ENCODE measurements around the gene PCGF1.
A peak's percentile ranks its signal among the peaks of the same experiment; 100 is the strongest.

PCGF1 gene

DNA sequence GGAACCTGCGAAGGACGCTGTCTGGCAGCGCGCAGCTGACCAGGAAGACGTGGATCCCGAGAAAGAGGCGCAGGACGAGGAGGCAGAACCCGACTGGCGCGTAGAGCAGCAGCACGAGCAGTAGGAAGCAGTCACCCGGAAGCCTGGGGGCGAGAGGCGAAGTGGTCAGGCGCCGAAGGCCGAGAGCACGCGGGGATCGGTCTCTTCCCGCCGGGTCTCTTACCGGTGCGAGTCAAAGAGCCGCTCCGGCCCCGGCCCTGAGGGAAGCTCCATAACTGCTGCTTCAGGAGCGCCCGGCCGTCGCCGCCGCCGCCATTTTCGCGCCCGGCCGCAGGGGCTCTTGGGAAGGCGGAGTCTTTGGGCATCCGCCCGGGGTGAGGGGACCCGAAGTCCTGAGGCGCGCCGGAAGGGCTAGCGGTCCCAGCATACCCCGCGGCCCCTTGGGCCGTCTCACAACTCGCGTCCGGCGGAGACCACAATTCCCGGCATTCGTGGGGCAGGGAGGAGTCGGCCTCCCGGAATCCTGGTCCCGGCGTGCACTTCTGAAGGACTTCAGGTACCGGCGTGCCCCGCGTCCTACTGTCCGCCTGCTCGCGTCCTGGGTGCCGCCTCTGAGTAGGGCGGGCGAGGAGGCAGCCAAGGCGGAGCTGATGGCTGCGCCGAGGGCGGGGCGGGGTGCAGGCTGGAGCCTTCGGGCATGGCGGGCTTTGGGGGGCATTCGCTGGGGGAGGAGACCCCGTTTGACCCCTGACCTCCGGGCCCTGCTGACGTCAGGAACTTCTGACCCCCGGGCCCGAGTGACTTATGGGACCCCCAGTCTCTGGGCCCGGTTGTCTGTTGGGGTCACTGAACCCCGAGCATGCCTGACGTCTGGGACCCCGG lies 22.1 kb upstream of the PCGF1 start, which contains the start of the genes AUP1 and HTRA2:
AUP1 (minus strand) TSS at position 350 of the 882 bp plus-strand sequence; CDS start at position 273, 77 bp downstream.
HTRA2 (plus strand) TSS at position 577 of the 882 bp plus-strand sequence; CDS start at position 651, 74 bp downstream.
- H3K27ac Mint-ChIP-seq: peak within 1 kb of the TSS; percentile 99
- no peaks in the 10 kb centered on the region for H3K9me3 Mint-ChIP-seq
- peaks cover 52% of the 10 kb centered on the region for H3K4me1 Mint-ChIP-seq
- H3K36me3 Mint-ChIP-seq: peaks cover 59% of the 10 kb centered on the region
- ATAC-seq: peak; percentile 93
- H3K4me3 Mint-ChIP-seq: peak within 1 kb of the TSS; percentile 99
- no peaks in the 10 kb centered on the region for H3K27me3 Mint-ChIP-seq

- ATAC-seq: peak; percentile 6
- H3K4me1 Mint-ChIP-seq: peaks cover 52% of the 10 kb centered on the region
- peaks cover 58% of the 10 kb centered on the region for H3K36me3 Mint-ChIP-seq
Observed at GRCh38 chr2:74528600-74529356, 21.3 kb upstream of the PCGF1 start.

DNA sequence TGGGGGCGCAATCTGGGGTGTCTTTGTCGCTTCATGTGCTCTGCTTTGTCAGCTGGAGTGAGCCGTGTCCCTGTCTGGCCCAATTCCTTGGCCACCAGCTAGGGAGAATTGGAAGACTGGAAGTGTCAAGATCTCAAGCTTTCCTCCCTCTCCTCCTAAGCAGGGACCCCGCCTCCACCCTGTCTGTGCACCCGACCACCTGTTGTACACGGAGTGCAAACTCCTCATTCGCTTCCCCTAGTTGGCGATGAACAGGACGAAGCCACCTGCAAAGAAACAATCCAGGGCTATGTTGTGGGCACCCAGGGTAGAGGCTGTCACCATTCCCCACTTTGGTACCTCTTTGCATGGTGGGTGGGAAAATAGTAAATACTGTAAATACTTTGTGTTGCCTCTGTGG lies 20.2 kb upstream of the PCGF1 start:
- H3K27me3 Mint-ChIP-seq: no peaks in the 10 kb centered on the region

More at GRCh38 chr2:74528600-74529356, 21.3 kb upstream of the PCGF1 start:
- peak overlapping the region; percentile 99 for H3K4me3 Mint-ChIP-seq
- peak overlapping the region; percentile 99 for H3K27ac Mint-ChIP-seq
- no peaks in the 10 kb centered on the region for H3K27me3 Mint-ChIP-seq
- H3K9me3 Mint-ChIP-seq: no peaks in the 10 kb centered on the region

GRCh38 chr2:74526649-74527230 lies 19.2 kb upstream of the PCGF1 start:
- peaks cover 44% of the 10 kb centered on the region for H3K4me1 Mint-ChIP-seq
- no peak for ATAC-seq
- peak overlapping the region; percentile 11 for H3K4me3 Mint-ChIP-seq
- H3K27me3 Mint-ChIP-seq: no peaks in the 10 kb centered on the region
- peaks cover 52% of the 10 kb centered on the region for H3K36me3 Mint-ChIP-seq
- no peaks in the 10 kb centered on the region for H3K9me3 Mint-ChIP-seq
- peak overlapping the region; percentile 71 for H3K27ac Mint-ChIP-seq

More for the DNA sequence above, 20.2 kb upstream of the PCGF1 start:
- Mint-ChIP-seq H3K9me3 (no peaks in the 10 kb centered on the region), H3K4me3 (peak overlapping the region; percentile 99), H3K4me1 (peaks cover 52% of the 10 kb centered on the region), H3K36me3 (peaks cover 52% of the 10 kb centered on the region), H3K27ac (peak overlapping the region; percentile 99)
- no peak for ATAC-seq

DNA sequence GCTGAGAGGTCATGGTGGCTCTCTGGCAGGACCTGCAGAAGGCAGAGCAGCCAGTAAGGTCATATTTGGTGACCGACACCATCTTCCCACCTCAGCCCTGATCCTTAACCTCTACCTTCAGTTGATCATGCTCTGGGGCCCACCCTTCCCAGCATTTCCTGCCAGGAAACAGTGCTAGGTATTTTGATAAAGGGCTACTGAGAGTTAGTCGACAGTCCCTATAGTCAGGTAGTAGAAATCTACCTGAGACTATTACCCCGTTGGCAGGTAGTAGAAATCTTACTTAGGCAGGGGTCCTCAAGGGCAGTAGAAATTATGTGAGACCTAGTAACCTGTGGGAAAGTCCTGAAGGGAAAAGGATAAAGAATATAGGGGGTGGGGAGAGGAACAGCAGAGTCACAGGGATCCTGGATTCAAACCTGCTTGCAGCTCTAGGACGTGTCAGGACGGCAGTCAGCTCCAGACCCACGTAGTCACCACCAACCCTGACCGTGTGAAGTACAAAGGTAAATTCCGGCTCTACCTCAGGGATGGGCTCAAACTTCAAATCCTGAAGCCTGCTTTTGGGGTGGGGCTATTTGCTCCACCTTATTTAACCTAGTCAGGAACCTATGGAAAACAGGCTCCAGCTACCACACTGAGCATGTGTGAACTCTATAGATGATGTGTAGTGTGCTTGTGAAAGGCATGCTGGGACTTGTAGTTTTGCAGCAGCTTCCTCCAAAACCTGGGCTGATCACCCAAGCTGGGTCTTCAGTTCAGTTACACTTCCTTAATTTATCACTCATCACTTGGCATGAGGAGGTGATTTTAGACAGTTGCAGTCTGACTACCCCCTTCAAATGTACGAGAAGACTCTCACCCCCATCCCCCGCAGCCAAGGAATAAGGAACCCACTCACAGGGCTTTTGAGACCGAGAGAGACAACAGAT lies 18.5 kb upstream of the PCGF1 start, which contains the start of gene DQX1:
DQX1 (minus strand) TSS at position 515 of the 932 bp plus-strand sequence; CDS start at position 13, 502 bp downstream.
- Mint-ChIP-seq H3K4me3 (peak within 1 kb of the TSS; percentile 11), H3K36me3 (peaks cover 46% of the 10 kb centered on the region), H3K27ac (peak within 1 kb of the TSS; percentile 71), H3K9me3 (no peaks in the 10 kb centered on the region), H3K27me3 (no peaks in the 10 kb centered on the region), H3K4me1 (peaks cover 36% of the 10 kb centered on the region)
- peak; percentile 17 for ATAC-seq

GRCh38 chr2:74524955-74525716 lies 17.6 kb upstream of the PCGF1 start:
- H3K36me3 Mint-ChIP-seq: peaks cover 46% of the 10 kb centered on the region
- no peaks in the 10 kb centered on the region for H3K9me3 Mint-ChIP-seq
- H3K4me3 Mint-ChIP-seq: no peak overlapping the region
- H3K27me3 Mint-ChIP-seq: peaks cover 6% of the 10 kb centered on the region
- no peak overlapping the region for H3K27ac Mint-ChIP-seq
- ATAC-seq: no peak
- H3K4me1 Mint-ChIP-seq: peaks cover 32% of the 10 kb centered on the region

GRCh38 chr2:74524005-74524404 lies 16.5 kb upstream of the PCGF1 start:
- Mint-ChIP-seq H3K4me1 (peaks cover 30% of the 10 kb centered on the region), H3K27ac (no peak overlapping the region), H3K36me3 (peaks cover 47% of the 10 kb centered on the region), H3K27me3 (peaks cover 17% of the 10 kb centered on the region), H3K4me3 (no peak overlapping the region), H3K9me3 (no peaks in the 10 kb centered on the region)
- no peak for ATAC-seq

GRCh38 chr2:74522516-74522915 lies 15.0 kb upstream of the PCGF1 start:
- Mint-ChIP-seq H3K4me1 (peaks cover 15% of the 10 kb centered on the region), H3K27me3 (peaks cover 32% of the 10 kb centered on the region), H3K36me3 (peaks cover 33% of the 10 kb centered on the region), H3K27ac (no peak overlapping the region), H3K9me3 (no peaks in the 10 kb centered on the region), H3K4me3 (no peak overlapping the region)
- ATAC-seq: no peak

- no peaks in the 10 kb centered on the region for H3K9me3 Mint-ChIP-seq
- no peak overlapping the region for H3K27ac Mint-ChIP-seq
- H3K4me1 Mint-ChIP-seq: peaks cover 20% of the 10 kb centered on the region
- no peak for ATAC-seq
- H3K36me3 Mint-ChIP-seq: peaks cover 8% of the 10 kb centered on the region
- H3K27me3 Mint-ChIP-seq: peaks cover 83% of the 10 kb centered on the region
- peak overlapping the region; percentile 74 for H3K4me3 Mint-ChIP-seq
Observed at GRCh38 chr2:74516650-74517049, 9.2 kb upstream of the PCGF1 start.

DNA sequence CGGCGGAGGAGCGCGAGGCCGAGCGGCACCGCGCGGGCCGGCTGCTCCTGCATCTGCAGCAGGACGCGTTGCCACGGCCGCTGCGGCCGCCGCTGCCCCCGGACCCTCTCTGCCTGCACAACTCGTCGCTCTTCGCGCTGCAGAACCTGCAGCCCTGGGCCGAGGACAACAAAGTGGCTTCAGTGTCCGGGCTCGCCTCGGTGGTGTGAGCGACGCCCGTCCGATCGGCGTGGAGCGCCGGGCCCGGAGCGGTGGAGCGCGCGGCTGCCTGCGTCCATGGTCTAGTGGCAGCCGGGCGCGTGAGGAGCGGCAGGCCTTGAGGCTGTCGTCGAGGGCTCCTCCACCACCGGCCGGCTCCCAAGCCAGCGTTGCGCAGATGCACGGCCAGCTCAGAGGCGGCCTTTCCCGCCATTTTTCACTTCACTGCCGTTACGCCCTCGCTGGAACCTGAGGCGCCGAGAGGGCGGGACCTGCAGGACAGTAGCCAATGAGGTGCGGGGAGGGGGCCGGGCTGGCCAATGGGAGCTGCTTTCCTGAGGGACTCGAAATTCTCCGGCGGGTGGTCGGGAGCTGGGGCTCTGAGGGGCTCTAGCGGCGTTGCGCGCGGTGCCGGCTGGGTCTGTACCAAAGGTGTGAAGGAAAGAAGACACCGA lies 8.6 kb upstream of the PCGF1 start:
- Mint-ChIP-seq H3K4me3 (peak overlapping the region; percentile 74), H3K9me3 (no peaks in the 10 kb centered on the region), H3K27ac (no peak overlapping the region), H3K27me3 (peaks cover 84% of the 10 kb centered on the region), H3K4me1 (peaks cover 20% of the 10 kb centered on the region), H3K36me3 (peaks cover 8% of the 10 kb centered on the region)
- peak; percentile 82 for ATAC-seq

DNA sequence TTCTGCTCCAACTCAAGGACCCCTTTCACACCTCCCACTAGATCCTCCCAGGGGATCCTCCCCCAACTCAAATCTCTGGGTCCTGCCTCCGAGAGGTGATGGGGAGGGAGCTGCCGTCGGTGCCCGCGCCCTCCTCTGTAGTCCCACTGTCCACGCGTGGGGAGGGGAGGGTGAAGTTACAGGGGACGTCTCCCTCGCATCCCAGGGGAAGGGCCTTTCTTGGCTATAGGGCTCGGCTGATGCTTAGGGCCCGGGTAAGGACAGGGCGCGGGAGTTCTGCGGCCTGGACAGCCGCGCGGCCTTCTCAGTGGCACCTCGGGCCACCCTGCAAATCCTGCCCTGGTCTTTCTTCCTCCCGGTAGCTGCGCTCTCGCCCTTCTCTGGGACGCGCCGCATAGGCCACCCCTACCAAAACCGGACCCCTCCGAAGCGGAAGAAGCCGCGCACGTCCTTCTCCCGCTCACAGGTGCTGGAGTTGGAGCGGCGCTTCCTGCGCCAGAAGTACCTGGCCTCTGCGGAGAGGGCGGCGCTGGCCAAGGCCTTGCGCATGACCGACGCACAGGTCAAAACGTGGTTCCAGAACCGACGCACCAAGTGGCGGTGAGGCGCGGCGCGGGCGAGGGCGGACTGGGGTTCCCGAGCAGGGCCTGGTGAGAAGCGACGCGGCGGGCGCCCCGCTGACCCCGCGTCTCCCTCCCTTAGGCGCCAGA lies 7.9 kb upstream of the PCGF1 start:
- Mint-ChIP-seq H3K4me1 (peaks cover 20% of the 10 kb centered on the region), H3K36me3 (peaks cover 8% of the 10 kb centered on the region), H3K27ac (peak overlapping the region; percentile 27), H3K4me3 (peak overlapping the region; percentile 74), H3K9me3 (no peaks in the 10 kb centered on the region), H3K27me3 (peaks cover 81% of the 10 kb centered on the region)
- ATAC-seq: no peak

GRCh38 chr2:74514368-74515270 lies 7.1 kb upstream of the PCGF1 start, which contains the start of gene TLX2:
TSS of gene TLX2 (plus strand) at chr2:74514450. CDS start at chr2:74514807, 357 bp downstream.
- Mint-ChIP-seq H3K9me3 (no peaks in the 10 kb centered on the region), H3K27ac (peak within 1 kb of the TSS; percentile 27), H3K27me3 (peaks cover 73% of the 10 kb centered on the region), H3K4me3 (peak within 1 kb of the TSS; percentile 74), H3K4me1 (peaks cover 20% of the 10 kb centered on the region), H3K36me3 (no peaks in the 10 kb centered on the region)
- peak; percentile 20 for ATAC-seq

All from stimulated activated memory B cell treated with anti-CD40 and anti-IgM and Interleukin-4, amounts not matched to agents 10 μg/mL and 1 μg/mL and 100 μg/mL, for 72 hours (primary cell).